Gastroesophageal sphincter (tissue), 4 donors: ENCODE measurements around the gene CEP131. TPM values are rescaled to one million over a fixed set of nuclear protein-coding genes. Genes with fewer than 3 reads are reported as not detected.

Experiments used
- ATAC-seq: fragments of 150-250 bp; one replicate; pipeline ENCODE4 v1.9.1; 2016; ENCODE audit warnings: mild to moderate bottlenecking, moderate library complexity
- H3K27ac ChIP-seq, 4 donors: fragments of 200-600 bp; sonication (generic) in 3 of 4; 1 replicate in 3 of 4; 2 replicates in 1 of 4; pipeline ENCODE4 v1.5.1; 2016 to 2019
- H3K27me3 ChIP-seq: fragments of 200-600 bp; sonication (generic); one replicate; pipeline ENCODE4 v1.5.1; 2019
- H3K36me3 ChIP-seq, 2 donors: fragments of 200-600 bp; sonication (generic); one replicate each; pipeline ENCODE4 v1.5.1; 2019; ENCODE audit warnings: control low read depth in 1 of 2
- H3K4me1 ChIP-seq, 3 donors: fragments of 200-600 bp; sonication (generic); 1 replicate in 2 of 3; 2 replicates in 1 of 3; pipeline ENCODE4 v1.5.1; 2016 to 2019; ENCODE audit warnings: control low read depth in 2 of 3
- H3K4me3 ChIP-seq, 2 donors: fragments of 200-600 bp; sonication (generic); one replicate each; pipeline ENCODE4 v1.5.1; 2019; ENCODE audit warnings: mild to moderate bottlenecking in 1 of 2, moderate library complexity in 1 of 2
- H3K9me3 ChIP-seq, 3 donors: fragments of 200-600 bp; sonication (generic); one replicate each; pipeline ENCODE4 v1.5.1; 2017 to 2019; ENCODE audit warnings: control low read depth in 2 of 3
- EP300 ChIP-seq: sonication (generic); formaldehyde crosslinking; IDR thresholded peaks from one replicate; pipeline ENCODE4 v1.6.1; 2017; ENCODE audit warnings: antibody characterized with exemption, mild to moderate bottlenecking
- POLR2A ChIP-seq, 2 donors: fragments of 450-650 bp; IDR thresholded peaks; one replicate each; pipeline ENCODE4 v1.6.1; 2017; ENCODE audit warnings: antibody characterized with exemption in 2 of 2, mild to moderate bottlenecking in 2 of 2, moderate library complexity in 1 of 2
- POLR2AphosphoS5 ChIP-seq: sonication (generic); formaldehyde crosslinking; IDR thresholded peaks from one replicate; pipeline ENCODE4 v1.6.1; 2017; ENCODE audit warnings: antibody characterized with exemption
- WGBS, 2 donors: methylation state at CpG; one replicate each; pipeline ENCODE4 v1.1.5; 2018; ENCODE audit warnings: low coverage in 1 of 2; 5-methylcytosine and 5-hydroxymethylcytosine counted together
- total RNA-seq, 4 donors: library from RNA; depleted of rRNA; stranded (reverse); fragments of >200 nt; gene quantifications; one replicate each; pipeline ENCODE4 v1.1.0, GENCODE V29; 2016
- TF ChIP-seq, protein P1 (sequence below), 4 experiments: fragments of 200-600 bp in 2 of 4; fragments of 450-650 bp in 2 of 4; sonication (generic) in 1 of 4; IDR thresholded peaks; one replicate each; pipeline ENCODE4 v1.5.1; 2017 to 2019; ENCODE audit warnings: antibody characterized with exemption in 4 of 4, mild to moderate bottlenecking in 2 of 4, moderate library complexity in 2 of 4

Gene CEP131
- total RNA-seq, 4 donors from 2014 or later: 4.4 to 12.0 (median 6.4) TPM

GRCh38 chr17:81240761-81241160 lies 18.0 kb upstream of the CEP131 start:
- ATAC-seq: no peak
- Histone ChIP-seq H3K4me3 (no peak overlapping the region), H3K36me3 (peaks cover 0 to 40% of the 10 kb centered on the region in 2 donors), H3K4me1 (peaks cover 0 to 59% (median 27%) of the 10 kb centered on the region in 3 donors), H3K9me3 (no peaks in the 10 kb centered on the region), H3K27ac (no peak overlapping the region), H3K27me3 (no peaks in the 10 kb centered on the region)
- WGBS, 2 donors: 64 to 68% methylated on average over 5 to 6 of the region's 8 CpGs
- TF ChIP-seq EP300 (no peak), POLR2AphosphoS5 (no peak), POLR2A (IDR thresholded peaks at IDR 0.05) (no peak)
- TF ChIP-seq, protein P1, sequence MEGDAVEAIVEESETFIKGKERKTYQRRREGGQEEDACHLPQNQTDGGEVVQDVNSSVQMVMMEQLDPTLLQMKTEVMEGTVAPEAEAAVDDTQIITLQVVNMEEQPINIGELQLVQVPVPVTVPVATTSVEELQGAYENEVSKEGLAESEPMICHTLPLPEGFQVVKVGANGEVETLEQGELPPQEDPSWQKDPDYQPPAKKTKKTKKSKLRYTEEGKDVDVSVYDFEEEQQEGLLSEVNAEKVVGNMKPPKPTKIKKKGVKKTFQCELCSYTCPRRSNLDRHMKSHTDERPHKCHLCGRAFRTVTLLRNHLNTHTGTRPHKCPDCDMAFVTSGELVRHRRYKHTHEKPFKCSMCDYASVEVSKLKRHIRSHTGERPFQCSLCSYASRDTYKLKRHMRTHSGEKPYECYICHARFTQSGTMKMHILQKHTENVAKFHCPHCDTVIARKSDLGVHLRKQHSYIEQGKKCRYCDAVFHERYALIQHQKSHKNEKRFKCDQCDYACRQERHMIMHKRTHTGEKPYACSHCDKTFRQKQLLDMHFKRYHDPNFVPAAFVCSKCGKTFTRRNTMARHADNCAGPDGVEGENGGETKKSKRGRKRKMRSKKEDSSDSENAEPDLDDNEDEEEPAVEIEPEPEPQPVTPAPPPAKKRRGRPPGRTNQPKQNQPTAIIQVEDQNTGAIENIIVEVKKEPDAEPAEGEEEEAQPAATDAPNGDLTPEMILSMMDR (IDR thresholded peaks at IDR 0.05): no peak

DNA sequence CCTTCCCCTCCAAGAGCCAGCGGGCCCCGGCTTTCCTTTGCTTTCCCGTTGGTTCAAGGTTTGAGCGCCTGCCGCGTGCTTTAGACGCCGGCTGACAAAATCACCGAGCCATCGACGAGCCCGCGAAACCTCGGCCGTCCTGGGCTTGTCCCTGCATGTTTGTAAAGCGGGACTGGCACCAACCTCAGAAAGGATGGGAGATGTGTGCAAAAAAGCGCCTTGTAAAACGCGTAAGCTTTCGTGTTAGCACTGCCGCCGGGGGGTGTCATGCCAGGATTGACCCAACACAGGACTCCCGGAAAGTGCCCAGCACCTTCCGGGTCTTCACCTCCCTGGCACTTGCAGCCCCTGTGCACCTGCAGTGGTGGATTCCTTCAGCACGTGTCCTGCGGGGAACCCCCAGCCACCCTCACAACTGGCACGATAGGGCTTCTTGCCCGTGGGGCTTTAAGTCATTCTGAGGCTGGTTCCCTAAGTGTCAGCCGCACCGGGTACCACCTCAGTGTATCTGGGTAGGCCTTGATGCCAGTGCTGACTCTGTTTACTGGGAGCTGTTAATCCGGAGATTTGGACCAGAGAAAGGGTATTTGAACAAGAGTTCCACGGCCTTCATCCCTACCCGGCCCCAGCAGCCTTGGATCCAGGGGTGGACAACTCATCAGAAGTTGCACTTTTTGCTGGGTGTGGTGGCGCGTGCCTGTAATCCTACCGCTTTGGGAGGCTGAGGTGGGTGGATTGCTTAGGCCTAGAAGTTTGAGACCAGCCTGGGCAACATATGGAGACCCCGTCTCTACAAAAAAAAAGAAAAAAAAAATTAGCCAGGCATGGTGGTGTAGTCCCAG lies 17.2 kb upstream of the CEP131 start:
- peak overlapping the region; percentile 44 to 91 (median 85) for H3K27ac ChIP-seq
- TF ChIP-seq, protein P1 (IDR thresholded peaks at IDR 0.05): no peak
- no peak for TF ChIP-seq POLR2AphosphoS5
- no peak for TF ChIP-seq POLR2A (IDR thresholded peaks at IDR 0.05)
- TF ChIP-seq EP300: no peak

GRCh38 chr17:81238815-81239713 lies 16.3 kb upstream of the CEP131 start, which contains the start of the genes NDUFAF8 and TEPSIN:
NDUFAF8 (plus strand) TSS chr17:81239318; CDS start chr17:81239364, 46 bp downstream.
TEPSIN (minus strand) TSS chr17:81239055; CDS start chr17:81239033, 22 bp downstream.
- TF ChIP-seq POLR2AphosphoS5 (peak; percentile 79), POLR2A (IDR thresholded peaks at IDR 0.05) (peak; percentile 73), EP300 (no peak)
- TF ChIP-seq, protein P1 (IDR thresholded peaks at IDR 0.05): peak in 1 of 4 experiments; percentile 28
- Histone ChIP-seq H3K9me3 (no peaks in the 10 kb centered on the region), H3K36me3 (peaks cover 0 to 46% of the 10 kb centered on the region in 2 donors), H3K4me3 (peak within 1 kb of the TSS; percentile 74 to 92), H3K27me3 (no peaks in the 10 kb centered on the region), H3K4me1 (peaks cover 0 to 65% (median 27%) of the 10 kb centered on the region in 3 donors), H3K27ac (peak within 1 kb of the TSS; percentile 44 to 91 (median 85))
- ATAC-seq: peak; percentile 98
- WGBS, 2 donors: 0% methylated on average over 1 to 17 of the region's 100 CpGs

More for the DNA sequence above, 17.2 kb upstream of the CEP131 start:
- H3K9me3 ChIP-seq: no peaks in the 10 kb centered on the region
- WGBS, 2 donors: 84% methylated on average over 6 of the region's 37 CpGs; no CpG with 5 or more reads in 1 of the 2 donors
- H3K4me3 ChIP-seq: peak overlapping the region; percentile 60 to 74
- H3K36me3 ChIP-seq: peaks cover 0 to 40% of the 10 kb centered on the region in 2 donors
- ATAC-seq: no peak
- H3K27me3 ChIP-seq: no peaks in the 10 kb centered on the region
- H3K4me1 ChIP-seq: peaks cover 0 to 65% (median 27%) of the 10 kb centered on the region in 3 donors

DNA sequence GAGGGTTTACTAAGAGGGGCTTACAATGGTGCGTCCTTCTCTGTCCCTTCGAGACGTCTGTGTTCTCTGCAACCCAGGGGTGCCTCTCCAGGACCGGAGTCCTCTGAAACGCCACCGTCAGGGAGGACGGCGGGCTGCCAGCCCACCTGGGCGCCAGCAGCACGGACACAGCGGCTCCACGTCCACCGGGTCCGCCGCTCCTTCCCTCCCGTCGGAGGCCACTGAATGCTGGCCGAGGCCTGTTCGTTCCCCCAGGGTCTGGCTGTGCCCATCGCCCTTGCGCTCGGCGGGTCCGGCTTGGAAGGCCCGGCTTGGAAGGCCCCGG lies 15.7 kb upstream of the CEP131 start:
- no peaks in the 10 kb centered on the region for H3K9me3 ChIP-seq
- H3K27me3 ChIP-seq: no peaks in the 10 kb centered on the region
- H3K27ac ChIP-seq: peak overlapping the region; percentile 31 to 77 (median 70)
- no peak for TF ChIP-seq POLR2A (IDR thresholded peaks at IDR 0.05)
- TF ChIP-seq, protein P1 (IDR thresholded peaks at IDR 0.05): peak in 1 of 4 experiments; percentile 3
- WGBS, 2 donors: no CpG with 5 or more reads among the region's 26 CpGs
- H3K4me3 ChIP-seq: peak overlapping the region; percentile 74 to 92
- H3K36me3 ChIP-seq: peaks cover 0 to 52% of the 10 kb centered on the region in 2 donors
- ATAC-seq: no peak
- H3K4me1 ChIP-seq: peaks cover 0 to 65% (median 27%) of the 10 kb centered on the region in 3 donors
